Neural progenitor cell (in vitro differentiated cells): ENCODE results near the gene TMEM30B.

Experiments
- CTCF ChIP-seq: fragments of 200-600 bp; sonication (generic); IDR thresholded peaks from 2 replicates; pipeline ENCODE4 v1.5.1; 2017; ENCODE audit warnings: antibody characterized with exemption, mild to moderate bottlenecking
- EZH2 ChIP-seq: fragments of 200-600 bp; sonication (generic); IDR thresholded peaks from 2 replicates; pipeline ENCODE4 v1.6.1; 2017; ENCODE audit warnings: antibody characterized with exemption, mild to moderate bottlenecking, moderate library complexity
- EZH2phosphoT487 ChIP-seq: fragments of 200-600 bp; sonication (generic); IDR thresholded peaks from 2 replicates; pipeline ENCODE4 v1.6.1; 2017; ENCODE audit warnings: antibody characterized with exemption

- no peak for TF ChIP-seq CTCF
- no peak for TF ChIP-seq EZH2
- no peak for TF ChIP-seq EZH2phosphoT487
These were observed 24.2 kb downstream of the TMEM30B start for GRCh38 chr14:61256826-61257468.
